HG03280 (cell line): Measurements from ENCODE around the gene PGS1.

ENCODE experiments used
- ATAC-seq: cut with Tn5 transposase; IDR thresholded peaks from one replicate; pipeline ENCODE4 v1.9.1; 2021; ENCODE audit warnings: mild to moderate bottlenecking, moderate library complexity; ENCODE audit not compliant: unreplicated experiment

Gene PGS1

GRCh38 chr17:78383725-78384471, 5.4 kb downstream of the PGS1 start:
- peak; percentile 26 for ATAC-seq

- ATAC-seq, result peak; percentile 9
These were observed 6.2 kb downstream of the PGS1 start for GRCh38 chr17:78384479-78385175.

GRCh38 chr17:78387977-78388941, 9.8 kb downstream of the PGS1 start:
- no peak for ATAC-seq

GRCh38 chr17:78390241-78391050, 12.0 kb downstream of the PGS1 start:
- no peak for ATAC-seq

- no peak for ATAC-seq
These were observed 12.6 kb downstream of the PGS1 start for GRCh38 chr17:78391051-78391431.

- ATAC-seq, result no peak
These were observed 13.4 kb downstream of the PGS1 start for GRCh38 chr17:78391843-78392242.

GRCh38 chr17:78392295-78392694, 13.8 kb downstream of the PGS1 start:
- ATAC-seq, result no peak

GRCh38 chr17:78393575-78393974, 15.1 kb downstream of the PGS1 start:
- no peak for ATAC-seq

GRCh38 chr17:78394209-78394608, 15.8 kb downstream of the PGS1 start:
- ATAC-seq, result no peak

- ATAC-seq, result no peak
These were observed 16.7 kb downstream of the PGS1 start for GRCh38 chr17:78395155-78395554.

GRCh38 chr17:78396441-78397337, 18.2 kb downstream of the PGS1 start:
- ATAC-seq, result no peak

GRCh38 chr17:78397681-78398101, 19.2 kb downstream of the PGS1 start:
- no peak for ATAC-seq

- no peak for ATAC-seq
These were observed 19.9 kb downstream of the PGS1 start for GRCh38 chr17:78398390-78398789.

GRCh38 chr17:78399028-78399692, 20.7 kb downstream of the PGS1 start:
- no peak for ATAC-seq

- ATAC-seq, result no peak
These were observed 21.3 kb downstream of the PGS1 start for GRCh38 chr17:78399693-78400144.

GRCh38 chr17:78400581-78401240, 22.3 kb downstream of the PGS1 start:
- ATAC-seq, result no peak

GRCh38 chr17:78401246-78401645, 22.8 kb downstream of the PGS1 start:
- ATAC-seq, result no peak

GRCh38 chr17:78401891-78402290, 23.4 kb downstream of the PGS1 start:
- no peak for ATAC-seq
